HEK293 (cell line): Measurements from ENCODE around the gene C19orf73.

ENCODE experiments used
- CTCF ChIA-PET: fragments of 350-600 bp; formaldehyde crosslinking; extraction: SDS; loops from one replicate; lab custom pipeline; 2021; ENCODE audit warnings: antibody characterized with exemption; lab: Yijun Ruan, JAX
- POLR2A ChIA-PET: fragments of 300-600 bp; formaldehyde crosslinking; extraction: SDS; loops from one replicate; lab custom pipeline; 2020; ENCODE audit warnings: antibody characterized with exemption, inconsistent platforms; lab: Yijun Ruan, JAX
- H3K27ac ChIP-seq: fragments of 200-500 bp; sonication (Bioruptor generic); 2 replicates; pipeline ENCODE4 v1.5.1; 2014; ENCODE audit warnings: low read depth, low read length, control low read depth, inconsistent platforms; ENCODE audit errors: extremely low read depth
- H3K36me3 ChIP-seq, 2 experiments: fragments of 200-500 bp in 1 of 2; sonication (Bioruptor generic) in 1 of 2; 1 replicate in 1 of 2; 2 replicates in 1 of 2; pipeline ENCODE4 v1.5.1; 2014 to 2017; ENCODE audit warnings: inconsistent platforms in 2 of 2, low read length in 2 of 2; ENCODE audit not compliant: control insufficient read depth in 2 of 2, insufficient read depth in 1 of 2
- H3K4me1 ChIP-seq: fragments of 200-500 bp; sonication (Bioruptor generic); 2 replicates; pipeline ENCODE4 v1.5.1; 2014; ENCODE audit warnings: mild to moderate bottlenecking, low read length, inconsistent platforms; ENCODE audit not compliant: control insufficient read depth, insufficient read depth
- H3K4me3 ChIP-seq: 2 replicates; pipeline ENCODE4 v1.5.1; 2011; ENCODE audit warnings: low read depth, mild to moderate bottlenecking, control low read depth, low read length, moderate library complexity
- H3K9me3 ChIP-seq: fragments of 200-500 bp; sonication (Bioruptor generic); 2 replicates; pipeline ENCODE4 v1.5.1; 2014; ENCODE audit warnings: low read depth, low read length, inconsistent platforms; ENCODE audit not compliant: control insufficient read depth, insufficient read depth
- BCL11B ChIP-seq: fragments of 450-650 bp; formaldehyde crosslinking; IDR thresholded peaks from 2 replicates; pipeline ENCODE4 v1.5.1; 2016; ENCODE audit warnings: low read depth, missing biosample characterization, missing genetic modification characterization
- GFI1B ChIP-seq: fragments of 450-650 bp; formaldehyde crosslinking; IDR thresholded peaks from 2 replicates; pipeline ENCODE4 v1.5.1; 2016; ENCODE audit warnings: missing biosample characterization, missing genetic modification characterization
- HIC1 ChIP-seq: fragments of 450-650 bp; formaldehyde crosslinking; IDR thresholded peaks from 2 replicates; pipeline ENCODE4 v1.5.1; 2016; ENCODE audit warnings: missing biosample characterization, missing genetic modification characterization
- KLF1 ChIP-seq: fragments of 450-650 bp; formaldehyde crosslinking; IDR thresholded peaks from 2 replicates; pipeline ENCODE4 v1.5.1; 2016; ENCODE audit warnings: missing biosample characterization, missing genetic modification characterization
- KLF10 ChIP-seq: fragments of 450-650 bp; IDR thresholded peaks from 2 replicates; pipeline ENCODE4 v1.5.1; 2018; ENCODE audit warnings: missing biosample characterization, mild to moderate bottlenecking, missing genetic modification characterization
- KLF16 ChIP-seq: fragments of 450-650 bp; formaldehyde crosslinking; IDR thresholded peaks from 2 replicates; pipeline ENCODE4 v1.5.1; 2017; ENCODE audit warnings: missing biosample characterization, missing genetic modification characterization
- KLF9 ChIP-seq: fragments of 450-650 bp; formaldehyde crosslinking; IDR thresholded peaks from 2 replicates; pipeline ENCODE4 v1.5.1; 2016; ENCODE audit warnings: missing biosample characterization, missing genetic modification characterization, low read depth
- PRDM4 ChIP-seq: fragments of 450-650 bp; formaldehyde crosslinking; IDR thresholded peaks from 2 replicates; pipeline ENCODE4 v1.5.1; 2017; ENCODE audit warnings: missing biosample characterization, missing genetic modification characterization
- SP2 ChIP-seq: fragments of 450-650 bp; formaldehyde crosslinking; IDR thresholded peaks from 2 replicates; pipeline ENCODE4 v1.5.1; 2016; ENCODE audit warnings: missing biosample characterization, missing genetic modification characterization
- SP3 ChIP-seq: fragments of 450-650 bp; formaldehyde crosslinking; IDR thresholded peaks from 2 replicates; pipeline ENCODE4 v1.5.1; 2016; ENCODE audit warnings: missing biosample characterization, missing genetic modification characterization
- ZBTB21 ChIP-seq: fragments of 450-650 bp; formaldehyde crosslinking; IDR thresholded peaks from 2 replicates; pipeline ENCODE4 v1.5.1; 2017; ENCODE audit warnings: missing biosample characterization, missing genetic modification characterization
- ZBTB49 ChIP-seq: fragments of 450-650 bp; formaldehyde crosslinking; IDR thresholded peaks from 2 replicates; pipeline ENCODE4 v1.5.1; 2016; ENCODE audit warnings: missing biosample characterization, missing genetic modification characterization, low read depth
- ZNF121 ChIP-seq: fragments of 450-650 bp; formaldehyde crosslinking; IDR thresholded peaks from 2 replicates; pipeline ENCODE4 v1.5.1; 2016; ENCODE audit warnings: missing biosample characterization, missing genetic modification characterization
- ZNF157 ChIP-seq: fragments of 450-650 bp; formaldehyde crosslinking; IDR thresholded peaks from 2 replicates; pipeline ENCODE4 v1.5.1; 2016; ENCODE audit warnings: missing biosample characterization, missing genetic modification characterization
- ZNF2 ChIP-seq: fragments of 450-650 bp; formaldehyde crosslinking; IDR thresholded peaks from 2 replicates; pipeline ENCODE4 v1.5.1; 2016; ENCODE audit warnings: missing biosample characterization, missing genetic modification characterization
- ZNF23 ChIP-seq: fragments of 450-650 bp; formaldehyde crosslinking; IDR thresholded peaks from 2 replicates; pipeline ENCODE4 v1.5.1; 2016; ENCODE audit warnings: missing biosample characterization, missing genetic modification characterization, borderline replicate concordance
- ZNF426 ChIP-seq: fragments of 450-650 bp; formaldehyde crosslinking; IDR thresholded peaks from 2 replicates; pipeline ENCODE4 v1.5.1; 2017; ENCODE audit warnings: missing biosample characterization, missing genetic modification characterization, mild to moderate bottlenecking, inconsistent platforms, moderate library complexity
- ZNF585B ChIP-seq: fragments of 450-650 bp; formaldehyde crosslinking; IDR thresholded peaks from 2 replicates; pipeline ENCODE4 v1.5.1; 2016; ENCODE audit warnings: missing biosample characterization, missing genetic modification characterization
- ZNF610 ChIP-seq: fragments of 450-650 bp; formaldehyde crosslinking; IDR thresholded peaks from 2 replicates; pipeline ENCODE4 v1.5.1; 2016; ENCODE audit warnings: missing biosample characterization, missing genetic modification characterization, borderline replicate concordance
- ZNF623 ChIP-seq: fragments of 450-650 bp; formaldehyde crosslinking; IDR thresholded peaks from 2 replicates; pipeline ENCODE4 v1.5.1; 2016; ENCODE audit warnings: missing biosample characterization, missing genetic modification characterization

C19orf73 gene

GRCh38 chr19:49135686-49136085, 16.7 kb upstream of the C19orf73 start:
- Histone ChIP-seq H3K4me3 (no peak overlapping the region), H3K9me3 (no peaks in the 10 kb centered on the region), H3K27ac (no peak overlapping the region), H3K4me1 (no peaks in the 10 kb centered on the region), H3K36me3 (peaks cover 7 to 32% of the 10 kb centered on the region in 2 experiments; a peak in 2 of 3 replicates)
- ChIA-PET CTCF (interaction anchor here (1.0 to 2.3 kb wide), 4 partner anchors 11 to 136 kb away, joined by 3 to 10 read pairs (median 4); no protein-coding TSS in a partner anchor), POLR2A (interaction anchor here (1.0 kb wide), 1 partner anchor 13 kb away, joined by 3 read pairs; no protein-coding TSS in a partner anchor)
- TF ChIP-seq GFI1B (no peak), BCL11B (0 out of 2 replicates have a peak, but pooled peaks have one; percentile 24), KLF16 (tag by site-specific recombination) (no peak)

GRCh38 chr19:49133621-49134454, 14.9 kb upstream of the C19orf73 start:
- TF ChIP-seq ZNF2 (no peak), ZNF585B (tag by site-specific recombination) (no peak), KLF9 (no peak), PRDM4 (no peak), ZNF610 (tag by site-specific recombination) (no peak), ZBTB49 (tag by site-specific recombination) (no peak), ZNF121 (tag by site-specific recombination) (no peak), SP3 (tag by site-specific recombination) (peak; percentile 39; the same call in 1 of the 2 replicates), ZNF157 (tag by site-specific recombination) (no peak), SP2 (tag by site-specific recombination) (0 out of 2 replicates have a peak, but pooled peaks have one; percentile 31), ZNF23 (no peak), ZNF426 (tag by site-specific recombination) (no peak), ZNF623 (tag by site-specific recombination) (no peak), HIC1 (tag by site-specific recombination) (no peak), KLF1 (tag by site-specific recombination) (peak; percentile 22; the same call in 1 of the 2 replicates), KLF16 (tag by site-specific recombination) (no peak), KLF10 (tag by site-specific recombination) (no peak), ZBTB21 (no peak)
- POLR2A ChIA-PET: interaction anchor here (0.9 kb wide), 1 partner anchor 140 kb away, joined by 4 read pairs; the partner anchor contains the start of gene RUVBL2
- Histone ChIP-seq H3K36me3 (peaks cover 7 to 42% of the 10 kb centered on the region in 2 experiments; a peak in 2 of 3 replicates), H3K4me3 (no peak overlapping the region), H3K9me3 (no peaks in the 10 kb centered on the region), H3K4me1 (peaks cover under 1% of the 10 kb centered on the region), H3K27ac (no peak overlapping the region)
- CTCF ChIA-PET: interaction anchor here (1.2 kb wide), 1 partner anchor 134 kb away, joined by 3 read pairs; no protein-coding TSS in a partner anchor
